Measurements from ENCODE around the gene DOK3. TPM values are rescaled to one million over a fixed set of nuclear protein-coding genes. Genes with fewer than 3 reads are reported as not detected.
A peak's percentile ranks its signal among the peaks of the same experiment; 100 is the strongest.

Gene DOK3
- total RNA-seq, 1 donor from 2014 or later: 11.6 TPM

- peak; percentile 18 for TF ChIP-seq CTCF (IDR thresholded peaks at IDR 0.05; ENCODE audit: unreplicated experiment)
- peak; percentile 97 for DNase-seq (ENCODE audit: low spot score, unreplicated experiment)
- Mint-ChIP-seq H3K36me3 (ENCODE audit: insufficient read depth) (peaks cover 5% of the 10 kb centered on the region), H3K27me3 (peaks cover 28% of the 10 kb centered on the region), H3K4me1 (ENCODE audit: low read depth) (peaks cover 16% of the 10 kb centered on the region), H3K9me3 (ENCODE audit: low read depth) (no peaks in the 10 kb centered on the region), H3K27ac (peak within 1 kb of the TSS; percentile 95), H3K4me3 (ENCODE audit: low read depth) (peak within 1 kb of the TSS; percentile 76)
Measured at GRCh38 chr5:177497292-177498012, 12.2 kb downstream of the DOK3 start, which contains the start of gene PDLIM7. Gene PDLIM7, minus strand, starts transcription at chr5:177497604. Its CDS starts 1,092 bp downstream, at chr5:177496512.

DNA sequence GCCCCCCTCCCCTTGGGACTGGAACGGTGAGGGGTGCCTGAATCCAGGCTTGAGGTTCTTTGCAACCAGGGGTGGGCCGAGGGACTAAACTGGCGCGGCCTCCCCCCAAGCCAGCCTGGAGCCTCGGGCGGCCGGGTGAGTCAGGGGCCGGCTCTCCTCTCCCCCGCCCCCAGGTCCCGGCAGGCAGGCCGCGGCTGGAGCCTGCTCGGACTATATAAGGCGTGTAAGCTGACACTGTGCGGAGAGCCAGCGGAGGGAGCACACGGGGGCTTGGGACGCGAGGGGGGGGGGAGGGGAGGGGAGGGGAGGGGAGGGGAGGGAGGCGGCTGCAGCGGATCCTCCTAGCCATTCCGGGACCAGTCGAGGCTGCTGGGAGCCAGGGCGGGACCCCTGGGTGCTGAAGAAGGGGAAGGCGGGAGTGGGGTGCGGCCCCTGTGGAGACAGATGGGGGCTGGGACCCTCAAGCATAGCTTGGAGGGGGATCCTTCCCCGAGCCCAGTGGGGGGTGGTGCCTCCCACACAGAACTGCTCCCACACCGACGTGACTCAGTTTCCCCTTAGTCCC is 12.8 kb downstream of the DOK3 start:
- H3K36me3 Mint-ChIP-seq (ENCODE audit: insufficient read depth): peaks cover 5% of the 10 kb centered on the region
- H3K4me3 Mint-ChIP-seq (ENCODE audit: low read depth): peak overlapping the region; percentile 76
- DNase-seq (ENCODE audit: low spot score, unreplicated experiment): peak; percentile 72
- H3K9me3 Mint-ChIP-seq (ENCODE audit: low read depth): no peaks in the 10 kb centered on the region
- H3K4me1 Mint-ChIP-seq (ENCODE audit: low read depth): peaks cover 16% of the 10 kb centered on the region
- H3K27me3 Mint-ChIP-seq: peaks cover 28% of the 10 kb centered on the region
- no peak for TF ChIP-seq CTCF (IDR thresholded peaks at IDR 0.05; ENCODE audit: unreplicated experiment)
- H3K27ac Mint-ChIP-seq: peak overlapping the region; percentile 95

- Mint-ChIP-seq H3K4me1 (ENCODE audit: low read depth) (peaks cover 16% of the 10 kb centered on the region), H3K27me3 (peaks cover 28% of the 10 kb centered on the region), H3K9me3 (ENCODE audit: low read depth) (no peaks in the 10 kb centered on the region), H3K4me3 (ENCODE audit: low read depth) (peak overlapping the region; percentile 76), H3K36me3 (ENCODE audit: insufficient read depth) (peaks cover 6% of the 10 kb centered on the region), H3K27ac (peak overlapping the region; percentile 95)
- peak; percentile 53 for TF ChIP-seq CTCF (IDR thresholded peaks at IDR 0.05; ENCODE audit: unreplicated experiment)
- DNase-seq (ENCODE audit: low spot score, unreplicated experiment): no peak
Measured at GRCh38 chr5:177496070-177496726, 13.4 kb downstream of the DOK3 start.

DNA sequence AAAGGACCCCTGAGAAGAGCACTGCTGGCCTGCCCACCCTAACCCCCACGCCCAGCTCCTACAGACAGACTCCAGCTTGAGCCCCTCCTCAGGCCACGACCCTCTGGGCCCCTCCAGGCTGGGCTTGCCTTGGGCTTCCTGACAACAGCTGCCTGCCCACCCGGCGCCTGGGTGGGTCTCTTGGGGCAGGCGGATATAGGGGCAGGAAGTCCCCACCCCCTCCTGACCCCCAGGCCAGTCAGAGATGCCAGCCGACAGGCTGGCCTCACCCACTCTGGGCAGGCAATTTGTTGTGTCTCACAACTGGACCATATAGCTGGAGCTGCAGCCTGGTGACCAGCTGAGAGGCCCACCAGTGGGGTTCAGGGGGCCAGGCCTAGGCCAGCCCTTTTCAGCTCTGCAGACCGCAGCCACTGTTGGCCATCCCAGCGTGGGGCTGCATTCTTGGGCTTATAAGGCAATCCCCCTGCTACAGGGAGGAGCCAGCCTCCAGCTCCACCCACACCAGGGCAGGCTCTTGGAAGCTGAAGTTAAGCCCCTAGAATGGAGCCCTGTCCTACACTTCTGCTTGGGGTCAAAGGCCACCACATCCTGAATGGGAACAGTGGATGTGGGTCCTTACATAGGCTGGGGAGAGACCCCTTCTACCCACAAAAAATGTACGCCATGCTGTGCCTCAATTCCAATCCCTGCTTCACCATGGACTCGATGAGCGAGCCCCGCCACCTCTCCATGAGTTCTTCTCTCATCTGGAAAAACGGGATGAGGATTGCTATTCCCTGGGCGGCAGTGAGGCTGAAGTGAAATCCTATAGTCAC is 14.2 kb downstream of the DOK3 start:
- H3K4me1 Mint-ChIP-seq (ENCODE audit: low read depth): peaks cover 14% of the 10 kb centered on the region
- DNase-seq (ENCODE audit: low spot score, unreplicated experiment): no peak

More for the DNA sequence above, 14.2 kb downstream of the DOK3 start:
- Mint-ChIP-seq H3K4me3 (ENCODE audit: low read depth) (peak overlapping the region; percentile 76), H3K27ac (peak overlapping the region; percentile 95), H3K36me3 (ENCODE audit: insufficient read depth) (peaks cover 8% of the 10 kb centered on the region), H3K9me3 (ENCODE audit: low read depth) (no peaks in the 10 kb centered on the region), H3K27me3 (peaks cover 26% of the 10 kb centered on the region)
- TF ChIP-seq CTCF (IDR thresholded peaks at IDR 0.05; ENCODE audit: unreplicated experiment): no peak
